Kidney capillary endothelial cell (primary cell): ENCODE measurements around the gene PLPPR1.

Experiments
- DNase-seq: peaks from one replicate; pipeline ENCODE4 v3.0.0-alpha.2; 2018; ENCODE audit warnings: low spot score

PLPPR1 gene

GRCh38 chr9:101047848-101048397 lies 19.4 kb downstream of the PLPPR1 start:
- DNase-seq = peak; percentile 42

DNA sequence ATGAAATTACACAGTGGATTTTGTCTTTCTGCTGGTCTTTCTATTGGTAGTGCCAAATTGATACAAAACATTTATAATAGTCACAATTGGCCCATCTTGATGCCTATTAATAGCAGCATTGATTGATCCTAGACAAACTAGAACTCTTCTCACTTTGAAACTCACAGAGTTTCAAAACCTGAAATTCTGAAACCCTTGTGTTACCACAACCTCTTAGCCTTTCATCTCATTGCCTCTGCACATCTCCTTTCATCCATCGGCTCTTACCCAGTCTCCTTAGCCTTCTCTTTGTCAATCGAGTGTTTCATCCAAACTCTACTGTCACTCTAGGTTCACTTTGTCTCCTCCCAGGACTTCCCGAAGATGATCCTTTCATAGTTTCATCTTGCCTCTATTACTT lies 22.1 kb downstream of the PLPPR1 start:
- DNase-seq = no peak

GRCh38 chr9:101054657-101055056 lies 26.1 kb downstream of the PLPPR1 start:
- DNase-seq = no peak

DNA sequence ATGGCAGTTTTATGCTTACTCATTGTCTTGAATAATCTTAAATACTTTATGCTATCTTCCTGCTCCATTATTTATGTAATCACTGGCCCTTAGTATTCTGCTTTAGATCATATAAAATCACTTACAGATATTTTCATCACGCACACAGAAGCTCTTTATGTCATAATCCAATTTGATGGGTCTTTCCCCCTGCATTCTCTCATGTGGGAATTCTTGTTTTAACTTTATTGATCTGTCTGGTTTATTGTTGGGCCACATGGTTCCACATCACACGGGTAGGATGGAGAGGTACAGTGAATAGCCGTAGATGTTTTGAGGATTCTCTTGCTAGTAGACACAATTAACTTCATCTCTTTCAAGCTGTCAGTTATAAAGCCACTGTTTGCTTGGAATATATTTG lies 27.0 kb downstream of the PLPPR1 start:
- DNase-seq = no peak

- DNase-seq = no peak
Measured at GRCh38 chr9:101062686-101063085, 34.2 kb downstream of the PLPPR1 start.

GRCh38 chr9:101063192-101063591 lies 34.7 kb downstream of the PLPPR1 start:
- DNase-seq = no peak

DNA sequence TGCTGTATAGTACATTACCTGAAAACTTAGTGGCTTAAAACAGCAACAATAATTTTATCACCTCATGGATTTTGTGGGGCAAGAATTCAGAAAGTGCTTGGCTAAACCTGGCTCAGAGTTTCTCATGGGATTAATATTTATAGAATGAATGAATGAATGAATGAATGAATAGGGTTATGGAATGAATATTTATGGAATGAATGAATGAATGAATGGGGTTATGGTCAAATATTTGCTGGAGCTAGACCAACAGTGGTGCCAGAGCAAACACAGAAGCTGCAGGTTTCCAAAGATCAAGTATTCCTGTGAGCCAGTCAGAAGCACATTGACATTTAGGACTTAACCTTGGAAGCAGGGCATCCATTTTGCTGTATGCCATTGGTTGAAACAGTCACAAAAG lies 35.7 kb downstream of the PLPPR1 start:
- DNase-seq = no peak

GRCh38 chr9:101065930-101066329 lies 37.4 kb downstream of the PLPPR1 start:
- no peak for DNase-seq

DNA sequence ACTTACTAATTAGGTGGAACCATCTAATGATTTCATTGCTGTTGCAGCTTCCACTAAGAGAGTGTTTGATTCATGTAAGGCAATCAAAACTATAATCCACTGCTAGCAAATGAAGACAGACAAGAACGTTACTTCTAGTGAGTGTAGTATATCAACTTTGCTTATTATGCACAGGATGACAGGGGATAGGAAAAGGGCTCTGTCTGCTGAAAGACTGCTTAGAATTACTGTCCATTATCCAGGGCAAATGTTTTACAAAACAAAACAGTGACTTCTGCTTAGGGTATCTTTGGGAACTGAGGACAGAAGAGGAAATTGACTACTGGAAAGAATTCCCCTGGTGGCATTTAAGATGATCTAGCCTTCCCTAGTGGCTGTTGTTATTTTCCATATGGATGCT lies 40.2 kb downstream of the PLPPR1 start:
- DNase-seq = no peak

- no peak for DNase-seq
Measured at GRCh38 chr9:101072259-101072658, 43.7 kb downstream of the PLPPR1 start.

GRCh38 chr9:101073122-101073521 lies 44.6 kb downstream of the PLPPR1 start:
- DNase-seq = no peak

DNA sequence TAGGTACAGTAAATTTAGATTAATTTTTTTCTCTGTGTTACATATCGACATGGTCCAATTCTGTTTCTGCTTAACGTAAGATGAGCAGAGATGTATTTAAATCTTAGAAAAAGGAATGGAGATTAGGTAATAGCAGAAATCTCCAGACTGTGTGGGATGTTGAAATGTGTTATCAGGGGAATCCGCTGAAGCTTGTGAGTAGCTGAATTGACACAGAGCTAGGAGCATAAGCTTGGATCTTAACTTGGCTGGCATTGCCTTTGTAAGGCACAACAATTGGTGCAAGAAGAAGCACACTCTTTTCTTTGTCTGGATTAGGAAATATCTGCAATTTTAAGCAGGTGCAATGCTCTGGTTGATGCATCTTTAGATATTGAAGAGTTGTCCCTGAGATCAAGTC lies 53.1 kb downstream of the PLPPR1 start:
- no peak for DNase-seq

DNA sequence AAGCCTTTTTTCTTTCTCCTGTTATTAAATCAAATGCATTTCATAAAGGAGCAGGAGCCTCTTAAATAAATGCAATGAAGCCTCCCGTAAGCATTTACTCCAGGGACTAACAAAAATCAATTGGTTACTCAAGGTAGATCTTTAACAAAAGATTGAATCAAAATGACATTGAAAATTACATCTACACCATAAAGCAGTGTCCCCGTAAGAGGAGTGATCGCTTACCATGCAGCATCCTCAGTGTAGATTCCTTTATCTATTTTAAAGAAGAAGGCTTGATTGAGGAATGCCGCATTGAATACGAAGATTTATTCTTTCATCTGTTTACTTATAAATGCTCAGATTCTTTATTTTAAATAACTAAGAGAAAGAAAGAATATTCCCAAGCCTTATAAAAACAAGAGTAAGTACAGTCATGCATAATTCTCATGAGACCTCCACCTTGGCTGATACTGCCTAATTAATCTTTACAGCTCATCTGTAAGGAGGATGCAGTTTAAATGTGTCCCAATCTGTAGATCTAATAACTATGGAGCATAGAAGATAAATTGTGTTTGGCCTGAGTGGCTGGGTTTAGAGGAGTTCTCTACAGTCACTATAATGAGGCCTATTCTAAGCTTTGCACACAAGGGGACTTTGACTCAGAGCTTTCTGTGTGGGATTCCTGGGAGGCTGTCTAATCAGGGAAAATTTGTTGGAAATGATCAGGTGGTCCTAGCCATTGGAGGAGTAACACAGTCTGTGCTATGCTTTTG lies 55.1 kb downstream of the PLPPR1 start:
- no peak for DNase-seq

- no peak for DNase-seq
Measured at GRCh38 chr9:101087426-101087825, 58.9 kb downstream of the PLPPR1 start.

- peak; percentile 8 for DNase-seq
Measured at GRCh38 chr9:101092922-101093321, 64.4 kb downstream of the PLPPR1 start.

DNA sequence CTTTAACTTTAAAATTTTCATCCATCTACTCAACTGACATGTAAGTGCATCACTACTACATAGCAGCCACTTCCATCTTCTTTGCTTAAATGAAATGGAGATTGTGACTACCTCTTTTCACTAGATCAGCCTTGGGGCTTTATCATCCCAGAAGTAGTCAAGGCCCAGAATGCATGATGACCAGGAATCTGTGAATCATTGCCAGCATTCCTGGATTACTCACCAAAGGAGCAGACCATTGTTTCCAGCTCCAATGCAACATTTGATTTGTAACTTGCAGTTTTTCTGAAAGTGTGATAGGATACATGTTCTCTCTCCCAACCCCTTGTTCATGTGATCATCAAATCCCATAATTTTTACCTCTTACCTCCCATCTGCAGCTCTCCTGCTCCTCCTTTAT lies 65.1 kb downstream of the PLPPR1 start:
- DNase-seq = peak; percentile 89

DNA sequence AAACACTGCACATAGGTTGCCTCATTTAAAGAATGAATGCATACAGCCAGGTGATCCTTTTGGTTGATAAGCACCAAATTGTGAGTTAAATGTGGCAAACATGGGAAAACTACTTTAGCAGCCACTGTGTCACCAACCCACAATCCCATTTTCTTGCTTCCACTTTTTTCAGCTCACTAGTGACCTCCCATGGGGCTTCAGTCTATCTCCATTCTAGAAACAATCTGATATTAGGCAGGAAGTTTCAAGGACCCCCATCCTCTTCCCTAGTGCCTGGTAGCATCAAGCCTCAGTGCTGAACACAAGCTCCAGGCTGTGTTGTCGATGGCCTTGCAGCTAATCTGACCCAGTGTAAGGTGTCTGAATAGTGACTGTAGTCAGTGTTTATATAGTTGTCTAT lies 66.2 kb downstream of the PLPPR1 start:
- DNase-seq = no peak

DNA sequence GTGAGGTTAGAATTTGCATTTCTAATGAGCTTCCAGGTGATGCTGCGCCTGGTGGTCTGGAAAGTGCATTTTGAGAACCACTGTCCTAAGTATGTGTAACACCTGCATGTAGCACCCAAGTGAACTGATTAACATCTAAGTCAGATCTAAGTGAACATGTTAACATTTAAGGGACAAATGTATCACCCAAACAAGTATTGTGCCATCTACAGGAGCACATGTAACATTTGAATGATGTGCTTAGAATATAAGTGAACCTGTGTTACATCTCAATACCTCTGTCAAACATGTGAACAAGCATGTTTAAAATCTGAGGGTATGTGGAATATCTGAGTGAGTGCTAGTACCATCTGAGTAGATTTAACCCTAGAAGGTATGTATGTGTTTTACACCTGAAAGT lies 68.7 kb downstream of the PLPPR1 start:
- DNase-seq = no peak

- no peak for DNase-seq
Measured at GRCh38 chr9:101098392-101098791, 69.9 kb downstream of the PLPPR1 start.

GRCh38 chr9:101114317-101114716 lies 85.8 kb downstream of the PLPPR1 start:
- DNase-seq = no peak

GRCh38 chr9:101115102-101115501 lies 86.6 kb downstream of the PLPPR1 start:
- no peak for DNase-seq

DNA sequence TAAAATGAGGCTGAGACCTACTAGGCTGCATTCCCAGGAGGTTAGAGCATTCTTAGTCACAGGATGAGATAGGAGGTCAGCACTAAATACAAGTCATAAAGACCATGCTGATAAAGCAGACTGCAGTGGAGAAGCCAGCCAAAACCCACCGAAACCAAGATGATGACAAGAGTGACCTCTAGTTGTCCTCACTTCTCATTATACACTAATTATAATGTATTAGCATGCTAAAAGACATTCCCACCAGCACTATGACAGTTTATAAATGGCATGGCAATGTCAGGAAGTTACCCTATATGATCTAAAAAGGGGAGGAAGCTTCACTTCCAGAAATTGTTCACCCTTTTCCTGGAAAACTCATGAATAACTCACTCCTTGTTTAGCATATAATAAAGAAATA lies 88.6 kb downstream of the PLPPR1 start:
- peak; percentile 80 for DNase-seq

GRCh38 chr9:101119206-101119819 lies 90.8 kb downstream of the PLPPR1 start:
- DNase-seq = peak; percentile 49
